ENCODE measurements around the gene TREX2.

TREX2 gene

GRCh38 chrX:153433161-153433680 lies 12.6 kb downstream of the TREX2 start:
- DNase-seq: no peak

- no peak for DNase-seq
Observed at GRCh38 chrX:153430796-153431195, 15.1 kb downstream of the TREX2 start.

- no peak for DNase-seq
Observed at GRCh38 chrX:153426204-153426603, 19.7 kb downstream of the TREX2 start.

- DNase-seq: no peak
Observed at GRCh38 chrX:153423652-153424051, 22.2 kb downstream of the TREX2 start.

- DNase-seq: no peak
Observed at GRCh38 chrX:153421856-153422255, 24.0 kb downstream of the TREX2 start.

GRCh38 chrX:153420851-153421599 lies 24.8 kb downstream of the TREX2 start:
- DNase-seq: no peak

GRCh38 chrX:153417637-153418036 lies 28.2 kb downstream of the TREX2 start:
- DNase-seq: no peak

GRCh38 chrX:153416781-153417450 lies 28.9 kb downstream of the TREX2 start:
- DNase-seq: no peak

- DNase-seq: no peak
Observed at GRCh38 chrX:153414856-153415510, 30.9 kb downstream of the TREX2 start.

GRCh38 chrX:153413731-153414130 lies 32.1 kb downstream of the TREX2 start:
- no peak for DNase-seq

GRCh38 chrX:153412746-153413720 lies 32.8 kb downstream of the TREX2 start:
- DNase-seq: no peak

- DNase-seq: no peak
Observed at GRCh38 chrX:153411988-153412574, 33.8 kb downstream of the TREX2 start.

GRCh38 chrX:153411255-153411987 lies 34.4 kb downstream of the TREX2 start, which contains the start of gene ZFP92:
Gene ZFP92, plus strand, starts transcription at chrX:153411472. Its CDS starts 6,851 bp downstream, at chrX:153418323.
- peak; percentile 53 for DNase-seq

- DNase-seq: no peak
Observed at GRCh38 chrX:153410888-153411254, 35.0 kb downstream of the TREX2 start.

GRCh38 chrX:153410373-153410772 lies 35.5 kb downstream of the TREX2 start:
- no peak for DNase-seq

GRCh38 chrX:153409414-153410101 lies 36.3 kb downstream of the TREX2 start:
- DNase-seq: no peak

GRCh38 chrX:153408871-153409351 lies 36.9 kb downstream of the TREX2 start:
- DNase-seq: no peak

- DNase-seq: no peak
Observed at GRCh38 chrX:153408221-153408721, 37.6 kb downstream of the TREX2 start.

GRCh38 chrX:153407736-153408135 lies 38.1 kb downstream of the TREX2 start:
- DNase-seq: no peak

GRCh38 chrX:153406903-153407302 lies 39.0 kb downstream of the TREX2 start:
- no peak for DNase-seq
